ENCODE measurements around the gene CACNA2D2. TPM values are rescaled to one million over a fixed set of nuclear protein-coding genes. Genes with fewer than 3 reads are reported as not detected.

The CACNA2D2 gene
- total and polyA plus RNA-seq, 2 of the 8 experiments (the other 6 are each of a cell fraction or from before 2014, with no cell fraction given): 14.1 to 25.0 TPM

DNA sequence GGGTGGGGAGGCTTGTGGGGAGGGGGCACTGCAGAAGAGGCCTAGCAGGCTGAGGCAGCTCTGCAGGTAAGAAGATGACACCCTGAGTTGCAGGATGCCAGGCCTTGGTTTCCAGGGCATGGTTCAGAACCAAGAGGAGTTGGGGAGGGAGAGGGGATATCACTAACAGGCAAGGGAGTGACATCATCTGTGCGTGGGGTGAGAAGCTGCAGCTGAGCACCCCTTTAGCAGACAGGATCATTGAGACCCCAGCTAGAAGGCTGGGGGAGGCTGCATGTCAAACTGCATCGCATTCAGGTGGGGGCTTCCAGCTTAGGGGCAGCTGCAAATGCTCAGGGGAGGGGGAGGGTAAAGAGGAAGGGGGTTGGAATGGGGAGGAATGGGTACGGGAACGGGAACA is 23.0 kb downstream of the CACNA2D2 start (continued):
- TF ChIP-seq, protein P1, sequence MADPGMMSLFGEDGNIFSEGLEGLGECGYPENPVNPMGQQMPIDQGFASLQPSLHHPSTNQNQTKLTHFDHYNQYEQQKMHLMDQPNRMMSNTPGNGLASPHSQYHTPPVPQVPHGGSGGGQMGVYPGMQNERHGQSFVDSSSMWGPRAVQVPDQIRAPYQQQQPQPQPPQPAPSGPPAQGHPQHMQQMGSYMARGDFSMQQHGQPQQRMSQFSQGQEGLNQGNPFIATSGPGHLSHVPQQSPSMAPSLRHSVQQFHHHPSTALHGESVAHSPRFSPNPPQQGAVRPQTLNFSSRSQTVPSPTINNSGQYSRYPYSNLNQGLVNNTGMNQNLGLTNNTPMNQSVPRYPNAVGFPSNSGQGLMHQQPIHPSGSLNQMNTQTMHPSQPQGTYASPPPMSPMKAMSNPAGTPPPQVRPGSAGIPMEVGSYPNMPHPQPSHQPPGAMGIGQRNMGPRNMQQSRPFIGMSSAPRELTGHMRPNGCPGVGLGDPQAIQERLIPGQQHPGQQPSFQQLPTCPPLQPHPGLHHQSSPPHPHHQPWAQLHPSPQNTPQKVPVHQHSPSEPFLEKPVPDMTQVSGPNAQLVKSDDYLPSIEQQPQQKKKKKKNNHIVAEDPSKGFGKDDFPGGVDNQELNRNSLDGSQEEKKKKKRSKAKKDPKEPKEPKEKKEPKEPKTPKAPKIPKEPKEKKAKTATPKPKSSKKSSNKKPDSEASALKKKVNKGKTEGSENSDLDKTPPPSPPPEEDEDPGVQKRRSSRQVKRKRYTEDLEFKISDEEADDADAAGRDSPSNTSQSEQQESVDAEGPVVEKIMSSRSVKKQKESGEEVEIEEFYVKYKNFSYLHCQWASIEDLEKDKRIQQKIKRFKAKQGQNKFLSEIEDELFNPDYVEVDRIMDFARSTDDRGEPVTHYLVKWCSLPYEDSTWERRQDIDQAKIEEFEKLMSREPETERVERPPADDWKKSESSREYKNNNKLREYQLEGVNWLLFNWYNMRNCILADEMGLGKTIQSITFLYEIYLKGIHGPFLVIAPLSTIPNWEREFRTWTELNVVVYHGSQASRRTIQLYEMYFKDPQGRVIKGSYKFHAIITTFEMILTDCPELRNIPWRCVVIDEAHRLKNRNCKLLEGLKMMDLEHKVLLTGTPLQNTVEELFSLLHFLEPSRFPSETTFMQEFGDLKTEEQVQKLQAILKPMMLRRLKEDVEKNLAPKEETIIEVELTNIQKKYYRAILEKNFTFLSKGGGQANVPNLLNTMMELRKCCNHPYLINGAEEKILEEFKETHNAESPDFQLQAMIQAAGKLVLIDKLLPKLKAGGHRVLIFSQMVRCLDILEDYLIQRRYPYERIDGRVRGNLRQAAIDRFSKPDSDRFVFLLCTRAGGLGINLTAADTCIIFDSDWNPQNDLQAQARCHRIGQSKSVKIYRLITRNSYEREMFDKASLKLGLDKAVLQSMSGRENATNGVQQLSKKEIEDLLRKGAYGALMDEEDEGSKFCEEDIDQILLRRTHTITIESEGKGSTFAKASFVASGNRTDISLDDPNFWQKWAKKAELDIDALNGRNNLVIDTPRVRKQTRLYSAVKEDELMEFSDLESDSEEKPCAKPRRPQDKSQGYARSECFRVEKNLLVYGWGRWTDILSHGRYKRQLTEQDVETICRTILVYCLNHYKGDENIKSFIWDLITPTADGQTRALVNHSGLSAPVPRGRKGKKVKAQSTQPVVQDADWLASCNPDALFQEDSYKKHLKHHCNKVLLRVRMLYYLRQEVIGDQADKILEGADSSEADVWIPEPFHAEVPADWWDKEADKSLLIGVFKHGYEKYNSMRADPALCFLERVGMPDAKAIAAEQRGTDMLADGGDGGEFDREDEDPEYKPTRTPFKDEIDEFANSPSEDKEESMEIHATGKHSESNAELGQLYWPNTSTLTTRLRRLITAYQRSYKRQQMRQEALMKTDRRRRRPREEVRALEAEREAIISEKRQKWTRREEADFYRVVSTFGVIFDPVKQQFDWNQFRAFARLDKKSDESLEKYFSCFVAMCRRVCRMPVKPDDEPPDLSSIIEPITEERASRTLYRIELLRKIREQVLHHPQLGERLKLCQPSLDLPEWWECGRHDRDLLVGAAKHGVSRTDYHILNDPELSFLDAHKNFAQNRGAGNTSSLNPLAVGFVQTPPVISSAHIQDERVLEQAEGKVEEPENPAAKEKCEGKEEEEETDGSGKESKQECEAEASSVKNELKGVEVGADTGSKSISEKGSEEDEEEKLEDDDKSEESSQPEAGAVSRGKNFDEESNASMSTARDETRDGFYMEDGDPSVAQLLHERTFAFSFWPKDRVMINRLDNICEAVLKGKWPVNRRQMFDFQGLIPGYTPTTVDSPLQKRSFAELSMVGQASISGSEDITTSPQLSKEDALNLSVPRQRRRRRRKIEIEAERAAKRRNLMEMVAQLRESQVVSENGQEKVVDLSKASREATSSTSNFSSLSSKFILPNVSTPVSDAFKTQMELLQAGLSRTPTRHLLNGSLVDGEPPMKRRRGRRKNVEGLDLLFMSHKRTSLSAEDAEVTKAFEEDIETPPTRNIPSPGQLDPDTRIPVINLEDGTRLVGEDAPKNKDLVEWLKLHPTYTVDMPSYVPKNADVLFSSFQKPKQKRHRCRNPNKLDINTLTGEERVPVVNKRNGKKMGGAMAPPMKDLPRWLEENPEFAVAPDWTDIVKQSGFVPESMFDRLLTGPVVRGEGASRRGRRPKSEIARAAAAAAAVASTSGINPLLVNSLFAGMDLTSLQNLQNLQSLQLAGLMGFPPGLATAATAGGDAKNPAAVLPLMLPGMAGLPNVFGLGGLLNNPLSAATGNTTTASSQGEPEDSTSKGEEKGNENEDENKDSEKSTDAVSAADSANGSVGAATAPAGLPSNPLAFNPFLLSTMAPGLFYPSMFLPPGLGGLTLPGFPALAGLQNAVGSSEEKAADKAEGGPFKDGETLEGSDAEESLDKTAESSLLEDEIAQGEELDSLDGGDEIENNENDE (IDR thresholded peaks at IDR 0.05; ENCODE audit: insufficient replicate concordance, low read length): no peak
- TF ChIP-seq CBX8 (IDR thresholded peaks at IDR 0.05; ENCODE audit: borderline replicate concordance, low read depth, low read length): no peak
- TF ChIP-seq RFX5 (IDR thresholded peaks at IDR 0.05; ENCODE audit: borderline replicate concordance, low read depth, low read length): no peak
- TF ChIP-seq EZH2 (IDR thresholded peaks at IDR 0.05; ENCODE audit: low read depth, low read length, severe bottlenecking): no peak
- TF ChIP-seq KDM5A (IDR thresholded peaks at IDR 0.05; ENCODE audit: low read length): no peak
- TF ChIP-seq CEBPB (IDR thresholded peaks at IDR 0.05; ENCODE audit: low read depth, low read length): no peak
- no peak for TF ChIP-seq SIRT6 (IDR thresholded peaks at IDR 0.05; ENCODE audit: low read length)
- TF ChIP-seq POLR2AphosphoS5 (IDR thresholded peaks at IDR 0.05; ENCODE audit: low read depth, low read length): no peak
- no peak for TF ChIP-seq CREB1 (IDR thresholded peaks at IDR 0.05)
- no peak for TF ChIP-seq RXRA (IDR thresholded peaks at IDR 0.05; ENCODE audit: insufficient read depth, low read depth, low read length)
- TF ChIP-seq, protein P2, sequence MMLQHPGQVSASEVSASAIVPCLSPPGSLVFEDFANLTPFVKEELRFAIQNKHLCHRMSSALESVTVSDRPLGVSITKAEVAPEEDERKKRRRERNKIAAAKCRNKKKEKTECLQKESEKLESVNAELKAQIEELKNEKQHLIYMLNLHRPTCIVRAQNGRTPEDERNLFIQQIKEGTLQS (IDR thresholded peaks at IDR 0.05; ENCODE audit: insufficient read depth, low read depth, low read length): no peak
- TF ChIP-seq HDAC6 (IDR thresholded peaks at IDR 0.05; ENCODE audit: low read depth, low read length): no peak

Measured in H1 (cell line).